Cardiac muscle cell (in vitro differentiated cells and primary cell): ENCODE measurements around the gene SSRP1. TPM values are rescaled to one million over a fixed set of nuclear protein-coding genes. Genes with fewer than 3 reads are reported as not detected.
A peak's percentile ranks its signal among the peaks of the same experiment; 100 is the strongest.

Source experiments
- DNase-seq, 2 donors: peaks; one replicate each; pipeline versions ENCODE4 v3.0.0 to v3.0.0-alpha.2; 2010 to 2017; ENCODE audit warnings: low read depth in 1 of 2, low spot score in 1 of 2
- H3K27ac ChIP-seq: fragments of 200-600 bp; sonication (generic); 2 replicates; pipeline ENCODE4 v1.5.1; 2016
- H3K27me3 ChIP-seq: fragments of 200-600 bp; sonication (generic); 2 replicates; pipeline ENCODE4 v1.6.0; 2016; ENCODE audit warnings: control low read depth
- H3K36me3 ChIP-seq: fragments of 200-600 bp; sonication (generic); 2 replicates; pipeline ENCODE4 v1.5.1; 2016; ENCODE audit warnings: control low read depth
- H3K4me1 ChIP-seq: fragments of 200-600 bp; sonication (generic); 2 replicates; pipeline ENCODE4 v1.8.1; 2017; ENCODE audit warnings: low read depth, mild to moderate bottlenecking, mixed run types
- H3K4me3 ChIP-seq: fragments of 200-600 bp; sonication (generic); 2 replicates; pipeline ENCODE4 v1.5.1; 2016; ENCODE audit warnings: mild to moderate bottlenecking
- H3K9me3 ChIP-seq: fragments of 200-600 bp; sonication (generic); 2 replicates; pipeline ENCODE4 v1.5.1; 2017; ENCODE audit warnings: low read depth, mild to moderate bottlenecking, control low read depth
- CTCF ChIP-seq: IDR thresholded peaks from 2 replicates; pipeline ENCODE4 v1.5.1; 2012; ENCODE audit warnings: low read depth, mild to moderate bottlenecking, low read length
- polyA plus RNA-seq: library from polyadenylated mRNA; unstranded; fragments of >200 nt; fragmentation: Nextera tagmentation; extraction: Ambion mirVana; gene quantifications from 2 replicates; pipeline ENCODE4 v1.2.1, GENCODE V29; 2016
- total RNA-seq: library from RNA; depleted of rRNA; stranded (reverse); fragments of >200 nt; gene quantifications from 2 replicates; pipeline ENCODE4 v1.2.3, GENCODE V29; 2016

The SSRP1 gene
- total and polyA plus RNA-seq, 2 experiments from 2014 or later, result 87.0 to 180 TPM

- no peak for DNase-seq
Measured at GRCh38 chr11:57316017-57316416, 19.7 kb downstream of the SSRP1 start.

GRCh38 chr11:57315491-57315890, 20.2 kb downstream of the SSRP1 start:
- no peak for TF ChIP-seq CTCF
- Histone ChIP-seq H3K9me3 (no peaks in the 10 kb centered on the region), H3K4me1 (peaks cover 24% of the 10 kb centered on the region), H3K27ac (peak overlapping the region; percentile 67), H3K27me3 (no peaks in the 10 kb centered on the region), H3K36me3 (peaks cover 24% of the 10 kb centered on the region), H3K4me3 (no peak overlapping the region)
- DNase-seq, result peak in 1 of 2 donors; percentile 89

More at GRCh38 chr11:57316017-57316416, 19.7 kb downstream of the SSRP1 start:
- Histone ChIP-seq H3K27me3 (no peaks in the 10 kb centered on the region), H3K36me3 (peaks cover 24% of the 10 kb centered on the region), H3K27ac (peak overlapping the region; percentile 67), H3K4me3 (no peak overlapping the region), H3K9me3 (no peaks in the 10 kb centered on the region), H3K4me1 (peaks cover 20% of the 10 kb centered on the region)
- no peak for TF ChIP-seq CTCF

- no peak for DNase-seq
- peak overlapping the region; percentile 76 for H3K27ac ChIP-seq
- no peak for TF ChIP-seq CTCF
Measured at GRCh38 chr11:57314221-57314973, 21.3 kb downstream of the SSRP1 start.

GRCh38 chr11:57313788-57314135, 21.9 kb downstream of the SSRP1 start:
- peaks cover 34% of the 10 kb centered on the region for H3K36me3 ChIP-seq
- no peaks in the 10 kb centered on the region for H3K9me3 ChIP-seq
- no peak for TF ChIP-seq CTCF
- H3K27me3 ChIP-seq, result no peaks in the 10 kb centered on the region
- no peak overlapping the region for H3K4me3 ChIP-seq
- DNase-seq, result no peak
- H3K4me1 ChIP-seq, result peaks cover 26% of the 10 kb centered on the region
- H3K27ac ChIP-seq, result peak overlapping the region; percentile 76

More at GRCh38 chr11:57314221-57314973, 21.3 kb downstream of the SSRP1 start:
- Histone ChIP-seq H3K4me3 (no peak overlapping the region), H3K9me3 (no peaks in the 10 kb centered on the region), H3K27me3 (no peaks in the 10 kb centered on the region), H3K36me3 (peaks cover 29% of the 10 kb centered on the region), H3K4me1 (peaks cover 26% of the 10 kb centered on the region)

- Histone ChIP-seq H3K36me3 (peaks cover 30% of the 10 kb centered on the region), H3K9me3 (no peaks in the 10 kb centered on the region), H3K27ac (peak overlapping the region; percentile 76), H3K4me3 (no peak overlapping the region), H3K27me3 (no peaks in the 10 kb centered on the region), H3K4me1 (peaks cover 26% of the 10 kb centered on the region)
- DNase-seq, result no peak
- no peak for TF ChIP-seq CTCF
Measured at GRCh38 chr11:57313071-57313787, 22.5 kb downstream of the SSRP1 start.
